Neural cell (in vitro differentiated cells): ENCODE results near the gene NFIB. TPM values are rescaled to one million over a fixed set of nuclear protein-coding genes. Genes with fewer than 3 reads are reported as not detected.

Source experiments
- H2AFZ ChIP-seq: fragments of 200-600, 300-800 bp; sonication (generic), shearing (Covaris generic); 2 replicates; pipeline ENCODE4 v1.6.0; 2014; ENCODE audit warnings: low read depth, mild to moderate bottlenecking, antibody characterized with exemption, low read length, moderate library complexity
- H3F3A ChIP-seq: fragments of 200-600 bp; shearing (Covaris generic); 2 replicates; pipeline ENCODE4 v1.6.1; 2016; ENCODE audit warnings: mild to moderate bottlenecking, moderate library complexity, mixed read lengths, antibody characterized with exemption, low read length; ENCODE audit not compliant: insufficient read depth, poor library complexity, severe bottlenecking
- H3K27ac ChIP-seq: fragments of 200-600, 300-800 bp; sonication (generic), shearing (Covaris generic); 2 replicates; pipeline ENCODE4 v1.5.1; 2014; ENCODE audit warnings: mild to moderate bottlenecking, low read length, moderate library complexity
- H3K27me3 ChIP-seq: fragments of 300-800, 200-600 bp; sonication (generic), shearing (Covaris generic); 2 replicates; pipeline ENCODE4 v1.6.0; 2014; ENCODE audit warnings: mild to moderate bottlenecking, low read depth, low read length, moderate library complexity; ENCODE audit not compliant: insufficient read depth
- H3K36me3 ChIP-seq: fragments of 300-800, 200-600 bp; sonication (generic), shearing (Covaris generic); 2 replicates; pipeline ENCODE4 v1.5.1; 2014; ENCODE audit warnings: mild to moderate bottlenecking, antibody characterized with exemption, low read length, moderate library complexity; ENCODE audit not compliant: insufficient read depth
- H3K4me2 ChIP-seq: fragments of 300-800, 200-600 bp; sonication (generic), shearing (Covaris generic); 2 replicates; pipeline ENCODE4 v1.6.0; 2014; ENCODE audit warnings: mild to moderate bottlenecking, low read length
- H3K4me3 ChIP-seq: fragments of 300-800, 200-600 bp; sonication (generic), shearing (Covaris generic); 2 replicates; pipeline ENCODE4 v1.5.1; 2014; ENCODE audit warnings: mild to moderate bottlenecking, low read length, moderate library complexity
- H3K79me2 ChIP-seq: fragments of 200-600 bp; shearing (Covaris generic); replicated peaks from 2 replicates; pipeline ENCODE4 v1.6.0; 2014; ENCODE audit warnings: mild to moderate bottlenecking, low read length, moderate library complexity; ENCODE audit not compliant: insufficient read depth
- H3K9ac ChIP-seq: fragments of 300-800, 200-600 bp; sonication (generic), shearing (Covaris generic); 2 replicates; pipeline ENCODE4 v1.6.1; 2016; ENCODE audit warnings: mild to moderate bottlenecking, low read length, mixed read lengths
- H3K9me2 ChIP-seq: fragments of 200-600 bp; shearing (Covaris generic); 2 replicates; pipeline ENCODE4 v1.6.1; 2016; ENCODE audit warnings: mild to moderate bottlenecking, low read length, mixed read lengths; ENCODE audit not compliant: insufficient read depth
- H3K9me3 ChIP-seq: fragments of 200-600, 300-800 bp; sonication (generic), shearing (Covaris generic); 2 replicates; pipeline ENCODE4 v1.6.1; 2016; ENCODE audit warnings: mild to moderate bottlenecking, mixed run types, low read length, moderate library complexity, mixed read lengths
- H4K20me1 ChIP-seq: fragments of 200-600 bp; shearing (Covaris generic); 2 replicates; pipeline ENCODE4 v1.6.1; 2016; ENCODE audit warnings: mild to moderate bottlenecking, mixed run types; ENCODE audit not compliant: insufficient read depth
- EP300 ChIP-seq: fragments of 450-650 bp; conservative IDR thresholded peaks from 2 replicates; pipeline ENCODE4 v1.6.1; 2014; ENCODE audit warnings: antibody characterized with exemption, mild to moderate bottlenecking, moderate library complexity; ENCODE audit not compliant: poor library complexity, severe bottlenecking
- EZH2 ChIP-seq: fragments of 200-600, 300-800 bp; shearing (Covaris generic), sonication (generic); IDR thresholded peaks from 2 replicates; pipeline ENCODE4 v1.6.1; 2014; ENCODE audit warnings: antibody characterized with exemption, low read length, borderline replicate concordance, mild to moderate bottlenecking; ENCODE audit not compliant: insufficient read depth, poor library complexity, severe bottlenecking
- MXI1 ChIP-seq: fragments of 450-650 bp; conservative IDR thresholded peaks from 2 replicates; pipeline ENCODE4 v1.6.1; 2014; ENCODE audit warnings: antibody characterized with exemption, mild to moderate bottlenecking; ENCODE audit not compliant: poor library complexity, severe bottlenecking
- POLR2AphosphoS5 ChIP-seq: IDR thresholded peaks from 2 replicates; pipeline ENCODE4 v1.6.1; 2012
- RAD21 ChIP-seq: fragments of 450-650 bp; conservative IDR thresholded peaks from 2 replicates; pipeline ENCODE4 v1.6.1; 2014; ENCODE audit warnings: antibody characterized with exemption, mild to moderate bottlenecking, moderate library complexity
- REST ChIP-seq: IDR thresholded peaks from 2 replicates; pipeline ENCODE4 v1.6.1; 2012; ENCODE audit warnings: borderline replicate concordance
- SMC3 ChIP-seq: fragments of 450-650 bp; conservative IDR thresholded peaks from 2 replicates; pipeline ENCODE4 v1.6.1; 2014; ENCODE audit warnings: antibody characterized with exemption, mild to moderate bottlenecking, moderate library complexity; ENCODE audit not compliant: poor library complexity
- TAF1 ChIP-seq: IDR thresholded peaks from 2 replicates; pipeline ENCODE4 v1.6.1; 2012; ENCODE audit warnings: low read depth
- polyA plus RNA-seq: library from polyadenylated mRNA; depleted of rRNA; stranded (reverse); fragments of >200 nt; gene quantifications from 2 replicates; pipeline ENCODE4 v1.2.3, GENCODE V29; 2014
- TF ChIP-seq, protein P1 (sequence below): fragments of 450-650 bp; IDR thresholded peaks from 2 replicates; pipeline ENCODE4 v1.5.1; 2014; ENCODE audit warnings: antibody characterized with exemption, mild to moderate bottlenecking, moderate library complexity; ENCODE audit not compliant: poor library complexity, severe bottlenecking

The NFIB gene
- polyA plus RNA-seq, 1 donor from 2014 or later, result 0.73 TPM

GRCh38 chr9:14077672-14078071 is 236.3 kb downstream of the NFIB start:
- no peak overlapping the region for H3K9ac ChIP-seq
- TF ChIP-seq SMC3 (no peak), REST (no peak), EP300 (no peak), POLR2AphosphoS5 (no peak)
- no peak overlapping the region for H3K4me3 ChIP-seq
- no peaks in the 10 kb centered on the region for H3F3A ChIP-seq
- H4K20me1 ChIP-seq, result no peaks in the 10 kb centered on the region
- no peaks in the 10 kb centered on the region for H3K27me3 ChIP-seq
- H3K79me2 ChIP-seq, result no peaks in the 10 kb centered on the region
- H3K36me3 ChIP-seq, result no peaks in the 10 kb centered on the region
- no peaks in the 10 kb centered on the region for H3K9me3 ChIP-seq
- no peak overlapping the region for H3K27ac ChIP-seq
- H2AFZ ChIP-seq, result no peak overlapping the region
- no peak overlapping the region for H3K4me2 ChIP-seq
- H3K9me2 ChIP-seq, result no peaks in the 10 kb centered on the region

DNA sequence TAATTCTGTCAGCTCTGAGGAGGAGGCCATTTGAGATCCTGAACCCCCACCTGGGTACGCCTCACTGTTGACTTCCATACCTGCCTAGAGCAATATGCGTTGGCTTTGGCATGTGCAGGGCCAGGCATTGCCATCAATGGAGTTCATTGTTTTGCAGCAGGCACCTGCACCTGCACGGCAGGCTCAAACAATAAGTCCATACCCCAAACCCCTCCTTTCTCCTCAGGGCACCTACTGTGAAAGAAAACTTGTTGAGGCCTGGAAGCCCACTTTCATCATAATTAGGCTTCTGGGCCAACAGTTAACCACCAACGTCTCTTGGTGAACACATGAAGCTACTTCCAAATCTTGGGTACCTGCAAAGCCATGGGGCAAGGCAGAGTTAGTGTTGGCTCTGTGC is 238.7 kb downstream of the NFIB start:
- Histone ChIP-seq H3K9me3 (no peaks in the 10 kb centered on the region), H3K9me2 (no peaks in the 10 kb centered on the region), H3K27me3 (no peaks in the 10 kb centered on the region), H3F3A (no peaks in the 10 kb centered on the region), H3K9ac (no peak overlapping the region), H3K36me3 (no peaks in the 10 kb centered on the region), H3K4me2 (no peak overlapping the region), H3K27ac (no peak overlapping the region), H2AFZ (no peak overlapping the region), H3K4me3 (no peak overlapping the region), H4K20me1 (no peaks in the 10 kb centered on the region), H3K79me2 (no peaks in the 10 kb centered on the region)
- TF ChIP-seq TAF1 (no peak), POLR2AphosphoS5 (no peak), EZH2 (no peak), EP300 (no peak), MXI1 (no peak), RAD21 (no peak), REST (no peak), SMC3 (no peak)
- TF ChIP-seq, protein P1, sequence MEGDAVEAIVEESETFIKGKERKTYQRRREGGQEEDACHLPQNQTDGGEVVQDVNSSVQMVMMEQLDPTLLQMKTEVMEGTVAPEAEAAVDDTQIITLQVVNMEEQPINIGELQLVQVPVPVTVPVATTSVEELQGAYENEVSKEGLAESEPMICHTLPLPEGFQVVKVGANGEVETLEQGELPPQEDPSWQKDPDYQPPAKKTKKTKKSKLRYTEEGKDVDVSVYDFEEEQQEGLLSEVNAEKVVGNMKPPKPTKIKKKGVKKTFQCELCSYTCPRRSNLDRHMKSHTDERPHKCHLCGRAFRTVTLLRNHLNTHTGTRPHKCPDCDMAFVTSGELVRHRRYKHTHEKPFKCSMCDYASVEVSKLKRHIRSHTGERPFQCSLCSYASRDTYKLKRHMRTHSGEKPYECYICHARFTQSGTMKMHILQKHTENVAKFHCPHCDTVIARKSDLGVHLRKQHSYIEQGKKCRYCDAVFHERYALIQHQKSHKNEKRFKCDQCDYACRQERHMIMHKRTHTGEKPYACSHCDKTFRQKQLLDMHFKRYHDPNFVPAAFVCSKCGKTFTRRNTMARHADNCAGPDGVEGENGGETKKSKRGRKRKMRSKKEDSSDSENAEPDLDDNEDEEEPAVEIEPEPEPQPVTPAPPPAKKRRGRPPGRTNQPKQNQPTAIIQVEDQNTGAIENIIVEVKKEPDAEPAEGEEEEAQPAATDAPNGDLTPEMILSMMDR, result no peak
